WTC11 (cell line): ENCODE data around the gene DDX28. TPM values are rescaled to one million over a fixed set of nuclear protein-coding genes. Genes with fewer than 3 reads are reported as not detected.

ENCODE experiments used
- ATAC-seq: fragments of 200-7000 bp; cut with Tn5 transposase; 2 replicates; pipeline ENCODE4 v1.10.0; 2021; ENCODE audit warnings: mild to moderate bottlenecking, moderate library complexity
- CTCF ChIA-PET: fragments of 300-600 bp; sonication (Branson Sonifier 250); formaldehyde crosslinking; loops from one replicate; lab custom pipeline; 2021; ENCODE audit warnings: antibody characterized with exemption; lab: Charles Lee
- POLR2A ChIA-PET: fragments of 350-600 bp; sonication (Branson Sonifier 250); formaldehyde crosslinking; loops from one replicate; lab custom pipeline; 2021; ENCODE audit warnings: antibody characterized with exemption; lab: Charles Lee
- DNase-seq: peaks from one replicate; pipeline ENCODE4 v3.0.0; 2021; ENCODE audit warnings: low spot score
- H3K27ac Mint-ChIP-seq: 2 replicates; pipeline ENCODE4 v1.8.0; 2021; ENCODE audit warnings: mixed read lengths
- H3K27me3 Mint-ChIP-seq: 2 replicates; pipeline ENCODE4 v1.8.0; 2021; ENCODE audit warnings: low read depth, mild to moderate bottlenecking, moderate library complexity, mixed read lengths
- H3K36me3 Mint-ChIP-seq: 2 replicates; pipeline ENCODE4 v1.8.0; 2021; ENCODE audit warnings: mixed read lengths
- H3K4me1 Mint-ChIP-seq: 2 replicates; pipeline ENCODE4 v1.8.0; 2022; ENCODE audit warnings: mixed read lengths
- H3K4me3 Mint-ChIP-seq: 2 replicates; pipeline ENCODE4 v1.8.0; 2021; ENCODE audit warnings: mild to moderate bottlenecking, moderate library complexity, mixed read lengths
- H3K9me3 Mint-ChIP-seq: 2 replicates; pipeline ENCODE4 v1.8.0; 2021; ENCODE audit warnings: mixed read lengths
- ATF3 ChIP-seq: sonication (generic); formaldehyde crosslinking; conservative IDR thresholded peaks from 2 replicates; pipeline ENCODE4 v1.8.1; 2022; ENCODE audit warnings: mild to moderate bottlenecking, missing genetic modification reagents
- CBFB ChIP-seq: sonication (generic); formaldehyde crosslinking; IDR thresholded peaks from 2 replicates; pipeline ENCODE4 v1.8.1; 2022; ENCODE audit warnings: mild to moderate bottlenecking, low read depth, missing genetic modification reagents
- CREM ChIP-seq: sonication (generic); formaldehyde crosslinking; IDR thresholded peaks from 2 replicates; pipeline ENCODE4 v1.8.1; 2022; ENCODE audit warnings: mild to moderate bottlenecking, missing genetic modification reagents, moderate library complexity
- ELF4 ChIP-seq: sonication (generic); formaldehyde crosslinking; IDR thresholded peaks from 2 replicates; pipeline ENCODE4 v1.8.1; 2022; ENCODE audit warnings: low read depth, mild to moderate bottlenecking, moderate library complexity, missing genetic modification reagents
- GRHL2 ChIP-seq: fragments of 250-450 bp; sonication (Bioruptor Pico); IDR thresholded peaks from 2 replicates; pipeline ENCODE4 v1.8.0; 2022; ENCODE audit warnings: mild to moderate bottlenecking, moderate library complexity; ENCODE audit not compliant: insufficient replicate concordance, severe bottlenecking
- JAZF1 ChIP-seq: fragments of 250-450 bp; sonication (Bioruptor Pico); IDR thresholded peaks from 2 replicates; pipeline ENCODE4 v1.9.0; 2021; ENCODE audit warnings: moderate library complexity, mild to moderate bottlenecking, inconsistent platforms
- KAT7 ChIP-seq: sonication (generic); formaldehyde crosslinking; IDR thresholded peaks from 2 replicates; pipeline ENCODE4 v1.8.1; 2023; ENCODE audit warnings: missing genetic modification reagents, mild to moderate bottlenecking, borderline replicate concordance
- NR3C1 ChIP-seq: sonication (generic); formaldehyde crosslinking; conservative IDR thresholded peaks from 2 replicates; pipeline ENCODE4 v1.8.1; 2023; ENCODE audit warnings: low read depth, mild to moderate bottlenecking, missing genetic modification reagents
- RELA ChIP-seq: sonication (generic); formaldehyde crosslinking; IDR thresholded peaks from 2 replicates; pipeline ENCODE4 v1.8.1; 2022; ENCODE audit warnings: missing genetic modification reagents, mild to moderate bottlenecking, borderline replicate concordance
- SOX15 ChIP-seq: fragments of 250-450 bp; sonication (Bioruptor Pico); IDR thresholded peaks from 2 replicates; pipeline ENCODE4 v1.9.0; 2021; ENCODE audit warnings: mild to moderate bottlenecking
- ZBTB21 ChIP-seq: sonication (generic); formaldehyde crosslinking; IDR thresholded peaks from 2 replicates; pipeline ENCODE4 v1.8.1; 2023; ENCODE audit warnings: mild to moderate bottlenecking, missing genetic modification reagents, borderline replicate concordance
- ZNF416 ChIP-seq: fragments of 250-450 bp; sonication (Bioruptor Pico); IDR thresholded peaks from 2 replicates; pipeline ENCODE4 v1.9.0; 2021; ENCODE audit warnings: mild to moderate bottlenecking, inconsistent platforms
- ZNF671 ChIP-seq: fragments of 250-450 bp; sonication (Bioruptor Pico); IDR thresholded peaks from 2 replicates; pipeline ENCODE4 v1.8.0; 2021; ENCODE audit warnings: mild to moderate bottlenecking
- total RNA-seq: library from RNA; stranded (reverse); gene quantifications from 3 replicates; pipeline ENCODE4 v1.2.3, GENCODE V29; 2021
- TF ChIP-seq, protein P1 (sequence below): sonication (generic); formaldehyde crosslinking; IDR thresholded peaks from 2 replicates; pipeline ENCODE4 v1.8.1; 2023; ENCODE audit warnings: mild to moderate bottlenecking, missing genetic modification reagents
- TF ChIP-seq, protein P2 (sequence below): fragments of 250-450 bp; sonication (Bioruptor Pico); conservative IDR thresholded peaks from 2 replicates; pipeline ENCODE4 v1.9.0; 2021; ENCODE audit warnings: mild to moderate bottlenecking
- TF ChIP-seq, protein P3 (sequence below): sonication (generic); formaldehyde crosslinking; conservative IDR thresholded peaks from 2 replicates; pipeline ENCODE4 v1.8.1; 2023; ENCODE audit warnings: mild to moderate bottlenecking, low read depth, missing genetic modification reagents, moderate library complexity
- TF ChIP-seq, protein P4 (sequence below): sonication (generic); formaldehyde crosslinking; IDR thresholded peaks from 2 replicates; pipeline ENCODE4 v1.8.1; 2022; ENCODE audit warnings: low read depth, mild to moderate bottlenecking, moderate library complexity, missing genetic modification reagents, borderline replicate concordance
- TF ChIP-seq, protein P5 (sequence below): sonication (generic); formaldehyde crosslinking; IDR thresholded peaks from 2 replicates; pipeline ENCODE4 v1.8.0; 2023; ENCODE audit warnings: missing genetic modification reagents, mild to moderate bottlenecking, borderline replicate concordance

Gene DDX28
- total RNA-seq, 1 experiment from 2014 or later = 15.2 TPM

DNA sequence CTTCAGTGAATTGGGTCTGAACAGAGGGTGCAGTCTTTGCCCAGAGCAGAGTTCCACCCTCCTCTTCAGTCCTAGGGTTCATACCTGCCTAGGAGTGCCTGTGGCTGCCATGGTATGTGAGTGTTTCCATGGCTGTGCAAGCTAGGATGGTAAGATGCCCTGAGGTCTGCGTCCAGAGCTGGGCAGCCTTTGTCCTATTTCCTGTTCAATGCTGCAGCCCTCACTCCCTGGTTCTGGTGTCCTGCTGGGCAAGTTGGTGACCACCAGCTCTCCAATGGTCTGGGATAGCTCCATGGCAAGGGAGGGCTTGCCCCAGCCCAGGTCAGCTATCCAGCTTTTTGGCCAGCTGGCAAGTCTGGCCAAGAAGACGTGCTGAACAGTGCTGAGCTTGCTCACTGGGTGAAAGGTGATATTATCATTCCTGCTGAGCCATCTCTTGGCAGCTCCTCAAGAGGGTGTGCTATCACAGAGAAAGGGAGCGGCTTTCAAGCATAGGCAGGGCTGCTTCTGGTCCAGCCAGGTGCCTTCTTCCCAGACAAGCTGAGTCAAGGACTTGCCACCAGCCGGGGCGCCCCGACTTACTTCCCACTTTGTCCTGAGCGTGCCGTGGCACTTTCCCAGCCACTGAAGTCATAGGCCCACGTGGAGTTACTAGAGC is 49.1 kb upstream of the DDX28 start:
- H3K4me3 Mint-ChIP-seq = no peak overlapping the region
- H3K36me3 Mint-ChIP-seq = peaks cover 41% of the 10 kb centered on the region
- no peak for TF ChIP-seq JAZF1 (CRISPR knock-in tag)
- TF ChIP-seq GRHL2 (CRISPR knock-in tag) = no peak
- TF ChIP-seq, protein P1, sequence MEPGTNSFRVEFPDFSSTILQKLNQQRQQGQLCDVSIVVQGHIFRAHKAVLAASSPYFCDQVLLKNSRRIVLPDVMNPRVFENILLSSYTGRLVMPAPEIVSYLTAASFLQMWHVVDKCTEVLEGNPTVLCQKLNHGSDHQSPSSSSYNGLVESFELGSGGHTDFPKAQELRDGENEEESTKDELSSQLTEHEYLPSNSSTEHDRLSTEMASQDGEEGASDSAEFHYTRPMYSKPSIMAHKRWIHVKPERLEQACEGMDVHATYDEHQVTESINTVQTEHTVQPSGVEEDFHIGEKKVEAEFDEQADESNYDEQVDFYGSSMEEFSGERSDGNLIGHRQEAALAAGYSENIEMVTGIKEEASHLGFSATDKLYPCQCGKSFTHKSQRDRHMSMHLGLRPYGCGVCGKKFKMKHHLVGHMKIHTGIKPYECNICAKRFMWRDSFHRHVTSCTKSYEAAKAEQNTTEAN (CRISPR knock-in tag) = no peak
- TF ChIP-seq, protein P2, sequence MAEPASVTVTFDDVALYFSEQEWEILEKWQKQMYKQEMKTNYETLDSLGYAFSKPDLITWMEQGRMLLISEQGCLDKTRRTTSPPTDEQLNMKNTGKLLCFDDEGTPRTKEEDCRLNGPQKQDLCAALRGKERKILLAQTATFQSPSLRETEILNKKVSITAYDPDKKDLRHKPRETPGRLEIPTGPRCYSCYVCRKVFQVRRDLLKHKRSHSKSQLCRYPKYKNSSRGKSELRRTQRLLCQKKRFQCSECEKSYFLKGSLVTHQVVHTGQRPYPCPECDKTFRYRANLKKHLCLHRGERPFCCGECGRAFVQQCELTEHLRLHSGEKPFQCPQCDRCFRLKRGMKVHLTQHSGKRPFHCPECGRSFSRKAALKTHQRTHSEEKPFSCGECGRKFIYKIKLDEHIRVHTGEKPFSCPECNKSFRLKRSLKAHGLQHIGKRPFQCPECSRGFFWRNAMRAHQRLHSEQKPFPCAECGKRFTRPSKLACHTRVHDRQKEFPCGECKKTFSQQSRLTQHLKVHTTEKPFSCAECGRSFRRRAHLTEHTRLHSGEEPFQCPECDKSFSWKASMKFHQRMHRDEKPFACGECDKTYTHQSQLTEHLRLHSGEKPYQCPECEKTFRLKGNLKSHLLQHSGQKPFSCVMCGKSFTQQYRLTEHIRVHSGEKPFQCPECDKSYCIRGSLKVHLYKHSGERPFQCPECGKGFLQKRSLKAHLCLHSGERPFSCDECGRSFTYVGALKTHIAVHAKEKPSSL (CRISPR knock-in tag) = no peak
- DNase-seq = no peak
- H3K4me1 Mint-ChIP-seq = no peaks in the 10 kb centered on the region
- H3K9me3 Mint-ChIP-seq = no peaks in the 10 kb centered on the region
- POLR2A ChIA-PET = no interaction called here
- no peak for ATAC-seq
- H3K27ac Mint-ChIP-seq = no peak overlapping the region
- H3K27me3 Mint-ChIP-seq = no peaks in the 10 kb centered on the region
- CTCF ChIA-PET = interaction anchor here (1.2 to 2.6 kb wide), 2 partner anchors 13 to 256 kb away, joined by 3 to 10 read pairs; partner anchors contain the start of gene NFATC3

GRCh38 chr16:68071518-68071901 is 48.5 kb upstream of the DDX28 start:
- no peaks in the 10 kb centered on the region for H3K27me3 Mint-ChIP-seq
- H3K4me3 Mint-ChIP-seq = no peak overlapping the region
- DNase-seq = no peak
- ChIA-PET CTCF (interaction anchor here (1.2 to 2.6 kb wide), 2 partner anchors 13 to 255 kb away, joined by 3 to 10 read pairs; partner anchors contain the start of gene NFATC3), POLR2A (no interaction called here)
- H3K36me3 Mint-ChIP-seq = peaks cover 40% of the 10 kb centered on the region
- no peak overlapping the region for H3K27ac Mint-ChIP-seq
- H3K4me1 Mint-ChIP-seq = no peaks in the 10 kb centered on the region
- TF ChIP-seq, protein P3, sequence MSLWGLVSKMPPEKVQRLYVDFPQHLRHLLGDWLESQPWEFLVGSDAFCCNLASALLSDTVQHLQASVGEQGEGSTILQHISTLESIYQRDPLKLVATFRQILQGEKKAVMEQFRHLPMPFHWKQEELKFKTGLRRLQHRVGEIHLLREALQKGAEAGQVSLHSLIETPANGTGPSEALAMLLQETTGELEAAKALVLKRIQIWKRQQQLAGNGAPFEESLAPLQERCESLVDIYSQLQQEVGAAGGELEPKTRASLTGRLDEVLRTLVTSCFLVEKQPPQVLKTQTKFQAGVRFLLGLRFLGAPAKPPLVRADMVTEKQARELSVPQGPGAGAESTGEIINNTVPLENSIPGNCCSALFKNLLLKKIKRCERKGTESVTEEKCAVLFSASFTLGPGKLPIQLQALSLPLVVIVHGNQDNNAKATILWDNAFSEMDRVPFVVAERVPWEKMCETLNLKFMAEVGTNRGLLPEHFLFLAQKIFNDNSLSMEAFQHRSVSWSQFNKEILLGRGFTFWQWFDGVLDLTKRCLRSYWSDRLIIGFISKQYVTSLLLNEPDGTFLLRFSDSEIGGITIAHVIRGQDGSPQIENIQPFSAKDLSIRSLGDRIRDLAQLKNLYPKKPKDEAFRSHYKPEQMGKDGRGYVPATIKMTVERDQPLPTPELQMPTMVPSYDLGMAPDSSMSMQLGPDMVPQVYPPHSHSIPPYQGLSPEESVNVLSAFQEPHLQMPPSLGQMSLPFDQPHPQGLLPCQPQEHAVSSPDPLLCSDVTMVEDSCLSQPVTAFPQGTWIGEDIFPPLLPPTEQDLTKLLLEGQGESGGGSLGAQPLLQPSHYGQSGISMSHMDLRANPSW = no peak
- TF ChIP-seq, protein P4, sequence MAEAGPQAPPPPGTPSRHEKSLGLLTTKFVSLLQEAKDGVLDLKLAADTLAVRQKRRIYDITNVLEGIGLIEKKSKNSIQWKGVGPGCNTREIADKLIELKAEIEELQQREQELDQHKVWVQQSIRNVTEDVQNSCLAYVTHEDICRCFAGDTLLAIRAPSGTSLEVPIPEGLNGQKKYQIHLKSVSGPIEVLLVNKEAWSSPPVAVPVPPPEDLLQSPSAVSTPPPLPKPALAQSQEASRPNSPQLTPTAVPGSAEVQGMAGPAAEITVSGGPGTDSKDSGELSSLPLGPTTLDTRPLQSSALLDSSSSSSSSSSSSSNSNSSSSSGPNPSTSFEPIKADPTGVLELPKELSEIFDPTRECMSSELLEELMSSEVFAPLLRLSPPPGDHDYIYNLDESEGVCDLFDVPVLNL (CRISPR knock-in tag) = no peak
- TF ChIP-seq ZNF416 (CRISPR knock-in tag) = no peak
- TF ChIP-seq NR3C1 (CRISPR knock-in tag) = no peak
- no peak for TF ChIP-seq CREM
- TF ChIP-seq ATF3 = no peak
- no peak for TF ChIP-seq ZBTB21 (CRISPR knock-in tag)
- no peak for TF ChIP-seq ELF4 (CRISPR knock-in tag)
- no peak for TF ChIP-seq RELA (CRISPR knock-in tag)
- TF ChIP-seq, protein P5, sequence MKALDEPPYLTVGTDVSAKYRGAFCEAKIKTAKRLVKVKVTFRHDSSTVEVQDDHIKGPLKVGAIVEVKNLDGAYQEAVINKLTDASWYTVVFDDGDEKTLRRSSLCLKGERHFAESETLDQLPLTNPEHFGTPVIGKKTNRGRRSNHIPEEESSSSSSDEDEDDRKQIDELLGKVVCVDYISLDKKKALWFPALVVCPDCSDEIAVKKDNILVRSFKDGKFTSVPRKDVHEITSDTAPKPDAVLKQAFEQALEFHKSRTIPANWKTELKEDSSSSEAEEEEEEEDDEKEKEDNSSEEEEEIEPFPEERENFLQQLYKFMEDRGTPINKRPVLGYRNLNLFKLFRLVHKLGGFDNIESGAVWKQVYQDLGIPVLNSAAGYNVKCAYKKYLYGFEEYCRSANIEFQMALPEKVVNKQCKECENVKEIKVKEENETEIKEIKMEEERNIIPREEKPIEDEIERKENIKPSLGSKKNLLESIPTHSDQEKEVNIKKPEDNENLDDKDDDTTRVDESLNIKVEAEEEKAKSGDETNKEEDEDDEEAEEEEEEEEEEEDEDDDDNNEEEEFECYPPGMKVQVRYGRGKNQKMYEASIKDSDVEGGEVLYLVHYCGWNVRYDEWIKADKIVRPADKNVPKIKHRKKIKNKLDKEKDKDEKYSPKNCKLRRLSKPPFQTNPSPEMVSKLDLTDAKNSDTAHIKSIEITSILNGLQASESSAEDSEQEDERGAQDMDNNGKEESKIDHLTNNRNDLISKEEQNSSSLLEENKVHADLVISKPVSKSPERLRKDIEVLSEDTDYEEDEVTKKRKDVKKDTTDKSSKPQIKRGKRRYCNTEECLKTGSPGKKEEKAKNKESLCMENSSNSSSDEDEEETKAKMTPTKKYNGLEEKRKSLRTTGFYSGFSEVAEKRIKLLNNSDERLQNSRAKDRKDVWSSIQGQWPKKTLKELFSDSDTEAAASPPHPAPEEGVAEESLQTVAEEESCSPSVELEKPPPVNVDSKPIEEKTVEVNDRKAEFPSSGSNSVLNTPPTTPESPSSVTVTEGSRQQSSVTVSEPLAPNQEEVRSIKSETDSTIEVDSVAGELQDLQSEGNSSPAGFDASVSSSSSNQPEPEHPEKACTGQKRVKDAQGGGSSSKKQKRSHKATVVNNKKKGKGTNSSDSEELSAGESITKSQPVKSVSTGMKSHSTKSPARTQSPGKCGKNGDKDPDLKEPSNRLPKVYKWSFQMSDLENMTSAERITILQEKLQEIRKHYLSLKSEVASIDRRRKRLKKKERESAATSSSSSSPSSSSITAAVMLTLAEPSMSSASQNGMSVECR (CRISPR knock-in tag) = no peak
- no peak for TF ChIP-seq KAT7 (CRISPR knock-in tag)
- no peak for TF ChIP-seq CBFB (CRISPR knock-in tag)
- no peak for TF ChIP-seq ZNF671
- no peak for TF ChIP-seq SOX15 (CRISPR knock-in tag)
- no peak for ATAC-seq
- no peaks in the 10 kb centered on the region for H3K9me3 Mint-ChIP-seq
